ENCODE results near the gene APRT.

APRT gene

DNA sequence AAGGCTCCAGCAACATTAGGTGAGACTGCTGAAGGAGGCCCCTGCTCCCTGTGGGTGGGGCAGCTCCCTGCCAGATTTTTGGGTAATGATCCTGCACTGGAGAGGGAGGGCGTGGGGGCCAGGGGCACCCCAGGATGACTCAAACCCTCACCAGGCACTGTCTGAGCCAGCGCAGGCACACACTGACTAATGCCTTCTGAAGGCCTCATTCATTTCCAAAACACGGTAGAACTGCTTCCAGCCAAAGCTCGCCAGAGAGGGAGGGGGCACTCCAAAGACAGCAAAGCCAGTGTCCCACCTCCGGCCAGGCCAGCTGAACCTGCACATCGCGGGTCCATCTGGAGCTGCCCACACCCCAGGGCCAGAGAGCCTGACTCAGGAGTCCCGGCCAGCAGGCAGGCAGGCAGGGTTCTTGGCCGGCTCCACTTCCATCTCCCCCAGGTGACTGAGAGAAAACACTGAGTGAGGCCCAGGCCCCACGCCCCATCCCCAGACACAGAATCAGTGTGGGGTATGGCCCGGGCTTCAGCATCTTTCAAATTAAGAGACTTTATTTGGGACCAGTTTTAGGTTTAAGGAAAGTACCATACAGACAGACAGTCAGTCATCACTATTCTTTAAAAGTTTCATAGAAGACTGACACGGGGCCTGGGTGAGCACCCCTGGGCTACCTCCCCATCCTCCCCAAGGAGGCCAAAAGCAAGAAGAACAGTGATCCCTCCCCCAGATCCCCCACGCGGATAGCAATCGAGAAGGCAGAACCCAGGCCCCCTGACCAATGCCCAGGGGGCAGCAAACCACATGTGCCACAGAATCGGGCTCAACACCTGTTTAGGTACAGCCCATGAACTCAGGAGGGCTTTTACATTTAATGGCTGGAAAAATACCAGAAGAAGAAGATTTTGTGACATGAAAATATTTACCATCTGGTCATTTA is 29.0 kb downstream of the APRT start:
- H3K27ac ChIP-seq, result peak overlapping the region; percentile 75
- TF ChIP-seq, protein P1, sequence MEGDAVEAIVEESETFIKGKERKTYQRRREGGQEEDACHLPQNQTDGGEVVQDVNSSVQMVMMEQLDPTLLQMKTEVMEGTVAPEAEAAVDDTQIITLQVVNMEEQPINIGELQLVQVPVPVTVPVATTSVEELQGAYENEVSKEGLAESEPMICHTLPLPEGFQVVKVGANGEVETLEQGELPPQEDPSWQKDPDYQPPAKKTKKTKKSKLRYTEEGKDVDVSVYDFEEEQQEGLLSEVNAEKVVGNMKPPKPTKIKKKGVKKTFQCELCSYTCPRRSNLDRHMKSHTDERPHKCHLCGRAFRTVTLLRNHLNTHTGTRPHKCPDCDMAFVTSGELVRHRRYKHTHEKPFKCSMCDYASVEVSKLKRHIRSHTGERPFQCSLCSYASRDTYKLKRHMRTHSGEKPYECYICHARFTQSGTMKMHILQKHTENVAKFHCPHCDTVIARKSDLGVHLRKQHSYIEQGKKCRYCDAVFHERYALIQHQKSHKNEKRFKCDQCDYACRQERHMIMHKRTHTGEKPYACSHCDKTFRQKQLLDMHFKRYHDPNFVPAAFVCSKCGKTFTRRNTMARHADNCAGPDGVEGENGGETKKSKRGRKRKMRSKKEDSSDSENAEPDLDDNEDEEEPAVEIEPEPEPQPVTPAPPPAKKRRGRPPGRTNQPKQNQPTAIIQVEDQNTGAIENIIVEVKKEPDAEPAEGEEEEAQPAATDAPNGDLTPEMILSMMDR (IDR thresholded peaks at IDR 0.05), result no peak
- TF ChIP-seq ZFX (IDR thresholded peaks at IDR 0.05; ENCODE audit: borderline replicate concordance), result no peak

GRCh38 chr16:88781140-88782077 is 30.3 kb downstream of the APRT start:
- H3K27ac ChIP-seq, result no peak overlapping the region; the same call in 1 of the 2 replicates
- TF ChIP-seq, protein P1 (IDR thresholded peaks at IDR 0.05), result no peak
- no peak for TF ChIP-seq ZFX (IDR thresholded peaks at IDR 0.05; ENCODE audit: borderline replicate concordance)

DNA sequence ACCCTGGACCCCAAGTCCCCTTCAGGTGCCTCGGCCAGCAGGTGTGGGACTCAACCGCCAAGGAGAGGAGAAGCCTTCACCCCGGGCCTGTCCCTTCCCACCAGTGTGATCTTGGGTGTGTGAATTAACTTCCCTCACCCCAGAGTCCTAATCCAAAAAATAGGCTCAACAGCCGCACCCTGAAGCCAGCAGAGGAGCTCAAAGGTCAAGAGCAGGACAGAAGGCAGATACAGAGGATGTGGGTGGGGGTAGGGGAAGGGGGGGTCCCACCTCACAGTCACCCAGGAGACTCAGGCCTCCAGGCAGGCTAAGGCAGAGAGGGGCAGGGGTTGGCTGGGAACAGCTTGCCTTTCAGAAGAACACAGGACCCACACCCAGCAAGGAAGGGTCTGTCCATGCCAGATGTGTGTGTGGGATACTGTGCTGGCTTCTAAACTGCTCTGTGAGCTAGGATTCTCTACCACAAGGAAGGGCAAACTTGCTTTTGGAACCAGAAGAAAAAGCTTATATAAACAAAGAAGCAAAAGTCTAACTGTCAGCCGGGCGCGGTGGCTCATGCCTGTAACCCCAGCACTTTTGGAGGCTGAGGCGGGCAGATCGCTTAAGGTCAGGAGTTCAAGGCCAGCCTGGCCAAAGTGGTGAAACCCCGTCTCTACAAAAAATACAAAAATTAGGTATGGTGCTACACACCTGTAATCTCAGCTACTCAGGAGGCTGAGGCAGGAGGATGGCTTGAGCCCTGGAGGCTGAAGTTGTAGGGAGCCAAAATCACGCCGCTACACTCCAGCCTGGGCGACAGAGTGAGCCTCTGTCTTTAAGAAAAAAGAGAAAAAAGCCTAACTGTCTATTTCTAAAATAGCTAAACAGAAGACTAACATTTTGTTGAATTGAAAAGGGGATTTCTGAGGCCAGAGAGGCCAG is 31.3 kb downstream of the APRT start:
- H3K27ac ChIP-seq, result peak overlapping the region; percentile 17; the same call in 1 of the 2 replicates
- TF ChIP-seq, protein P1 (IDR thresholded peaks at IDR 0.05), result no peak
- TF ChIP-seq ZFX (IDR thresholded peaks at IDR 0.05; ENCODE audit: borderline replicate concordance), result no peak

DNA sequence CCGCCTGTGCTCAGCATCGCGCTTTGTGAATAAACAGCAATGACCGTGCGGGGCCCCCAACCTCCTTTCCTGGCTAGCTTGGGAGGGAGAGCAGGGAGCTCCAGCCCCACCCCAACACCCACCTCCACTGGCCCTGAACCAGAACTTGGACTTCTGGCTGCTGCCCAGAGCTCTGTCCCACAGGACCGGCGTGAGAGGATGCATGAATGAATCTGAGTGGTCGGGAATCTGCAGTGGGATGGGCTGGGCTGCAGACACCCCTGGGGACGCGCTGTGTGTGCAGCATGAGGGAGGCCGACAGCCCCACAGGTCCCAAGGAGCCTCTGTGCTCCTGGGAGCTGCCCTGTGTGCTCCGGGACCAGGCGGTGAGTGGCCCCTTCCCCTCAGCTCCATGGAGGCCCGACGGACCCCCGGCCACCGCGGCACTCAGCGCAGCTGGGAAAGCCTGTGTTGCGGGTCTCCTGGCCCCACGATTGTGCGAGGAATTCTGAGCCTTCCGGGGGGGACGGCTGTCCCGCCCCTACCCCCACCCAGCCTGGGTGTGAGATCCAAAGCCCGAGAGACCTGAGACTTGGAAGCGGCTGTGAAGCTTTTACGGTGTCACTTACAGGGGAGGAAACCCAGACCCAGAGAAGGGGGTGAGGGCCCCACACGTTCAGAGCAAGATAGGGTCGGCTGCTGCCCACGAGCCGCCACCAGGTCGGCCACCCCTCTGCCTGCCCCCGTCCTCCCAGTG is 32.2 kb downstream of the APRT start:
- no peak for TF ChIP-seq ZFX (IDR thresholded peaks at IDR 0.05; ENCODE audit: borderline replicate concordance)
- TF ChIP-seq, protein P1 (IDR thresholded peaks at IDR 0.05), result no peak
- H3K27ac ChIP-seq, result no peak overlapping the region

GRCh38 chr16:88778541-88779065 is 33.1 kb downstream of the APRT start:
- TF ChIP-seq, protein P1 (IDR thresholded peaks at IDR 0.05), result no peak
- no peak for TF ChIP-seq ZFX (IDR thresholded peaks at IDR 0.05; ENCODE audit: borderline replicate concordance)
- no peak overlapping the region for H3K27ac ChIP-seq

GRCh38 chr16:88778271-88778525 is 33.5 kb downstream of the APRT start:
- no peak overlapping the region for H3K27ac ChIP-seq

More at GRCh38 chr16:88778271-88778525, 33.5 kb downstream of the APRT start:
- TF ChIP-seq, protein P1 (IDR thresholded peaks at IDR 0.05), result no peak
- no peak for TF ChIP-seq ZFX (IDR thresholded peaks at IDR 0.05; ENCODE audit: borderline replicate concordance)

Data from 22Rv1 (cell line).